ENCODE measurements around the gene PA2G4.

Gene PA2G4

GRCh38 chr12:56158029-56158925, 53.9 kb downstream of the PA2G4 start, which contains the start of gene MYL6:
MYL6 (plus strand) TSS chr12:56158359; CDS start chr12:56158402, 43 bp downstream.
- H3K4me3 ChIP-seq, result peak within 1 kb of the TSS; percentile 96
- peak; percentile 5 for TF ChIP-seq CTCF (IDR thresholded peaks at IDR 0.05)
- DNase-seq (ENCODE audit: low spot score), result peak; percentile 97
- peak within 1 kb of the TSS; percentile 98 to 100 for H3K27ac ChIP-seq

- peak; percentile 92 for DNase-seq (ENCODE audit: low spot score)
- TF ChIP-seq CTCF (IDR thresholded peaks at IDR 0.05), result no peak
- peak overlapping the region; percentile 98 to 100 for H3K27ac ChIP-seq
- H3K4me3 ChIP-seq, result peak overlapping the region; percentile 96
Observed at GRCh38 chr12:56158926-56159461, 54.6 kb downstream of the PA2G4 start.

- Histone ChIP-seq H3K4me3 (peak overlapping the region; percentile 96), H3K27ac (peak overlapping the region; percentile 98 to 100)
- DNase-seq (ENCODE audit: low spot score), result no peak
- no peak for TF ChIP-seq CTCF (IDR thresholded peaks at IDR 0.05)
Observed at GRCh38 chr12:56159482-56160192, 55.3 kb downstream of the PA2G4 start.

- no peak for TF ChIP-seq CTCF (IDR thresholded peaks at IDR 0.05)
- DNase-seq (ENCODE audit: low spot score), result no peak
- H3K4me3 ChIP-seq, result peak overlapping the region; percentile 96
- H3K27ac ChIP-seq, result peak overlapping the region; percentile 98 to 100
Observed at GRCh38 chr12:56160193-56160763, 55.9 kb downstream of the PA2G4 start.

- Histone ChIP-seq H3K27ac (peak overlapping the region; percentile 98 to 100), H3K4me3 (peak overlapping the region; percentile 96)
- no peak for DNase-seq (ENCODE audit: low spot score)
- TF ChIP-seq CTCF (IDR thresholded peaks at IDR 0.05), result no peak
Observed at GRCh38 chr12:56160894-56161689, 56.7 kb downstream of the PA2G4 start.

GRCh38 chr12:56161690-56162351, 57.5 kb downstream of the PA2G4 start:
- H3K4me3 ChIP-seq, result peak overlapping the region; percentile 96
- DNase-seq (ENCODE audit: low spot score), result no peak
- no peak for TF ChIP-seq CTCF (IDR thresholded peaks at IDR 0.05)
- peak overlapping the region; percentile 98 to 100 for H3K27ac ChIP-seq
